Measurements from ENCODE around the gene C3. TPM values are rescaled to one million over a fixed set of nuclear protein-coding genes. Genes with fewer than 3 reads are reported as not detected.
A peak's percentile ranks its signal among the peaks of the same experiment; 100 is the strongest.

Gene C3
- total and polyA plus RNA-seq, 2 of the 13 experiments (the other 11 are each of a cell fraction or from before 2014, with no cell fraction given), result 1,455 to 6,272 TPM

DNA sequence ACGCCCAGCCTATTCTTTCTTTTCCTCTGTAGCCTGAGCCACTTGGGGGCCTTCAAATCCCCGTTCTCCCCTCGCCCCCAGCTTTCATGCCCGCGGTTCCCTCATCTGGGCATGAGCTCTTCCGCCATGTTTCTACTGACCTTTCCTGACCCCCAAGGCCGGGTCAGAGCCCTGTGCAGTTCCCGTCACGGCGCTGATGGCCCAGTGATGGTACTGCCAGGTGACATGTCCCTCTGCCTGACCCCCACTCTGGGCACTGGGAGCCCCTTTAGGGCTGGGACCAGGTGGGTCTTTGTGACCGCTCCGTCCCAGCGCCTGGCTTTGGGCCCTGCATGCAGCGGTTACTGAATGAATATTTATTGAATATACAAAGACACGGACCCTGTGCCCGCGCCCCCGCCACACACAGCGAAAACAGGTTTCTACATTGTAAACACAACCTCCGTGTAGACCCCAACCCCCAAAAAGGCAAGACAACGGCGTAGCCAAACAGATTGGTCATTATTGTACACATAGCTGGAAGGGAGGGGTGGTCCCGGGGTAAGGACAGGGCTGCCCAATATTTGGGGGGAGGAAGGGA, 9.2 kb upstream of the C3 start (continued):
- TF ChIP-seq, protein P1, sequence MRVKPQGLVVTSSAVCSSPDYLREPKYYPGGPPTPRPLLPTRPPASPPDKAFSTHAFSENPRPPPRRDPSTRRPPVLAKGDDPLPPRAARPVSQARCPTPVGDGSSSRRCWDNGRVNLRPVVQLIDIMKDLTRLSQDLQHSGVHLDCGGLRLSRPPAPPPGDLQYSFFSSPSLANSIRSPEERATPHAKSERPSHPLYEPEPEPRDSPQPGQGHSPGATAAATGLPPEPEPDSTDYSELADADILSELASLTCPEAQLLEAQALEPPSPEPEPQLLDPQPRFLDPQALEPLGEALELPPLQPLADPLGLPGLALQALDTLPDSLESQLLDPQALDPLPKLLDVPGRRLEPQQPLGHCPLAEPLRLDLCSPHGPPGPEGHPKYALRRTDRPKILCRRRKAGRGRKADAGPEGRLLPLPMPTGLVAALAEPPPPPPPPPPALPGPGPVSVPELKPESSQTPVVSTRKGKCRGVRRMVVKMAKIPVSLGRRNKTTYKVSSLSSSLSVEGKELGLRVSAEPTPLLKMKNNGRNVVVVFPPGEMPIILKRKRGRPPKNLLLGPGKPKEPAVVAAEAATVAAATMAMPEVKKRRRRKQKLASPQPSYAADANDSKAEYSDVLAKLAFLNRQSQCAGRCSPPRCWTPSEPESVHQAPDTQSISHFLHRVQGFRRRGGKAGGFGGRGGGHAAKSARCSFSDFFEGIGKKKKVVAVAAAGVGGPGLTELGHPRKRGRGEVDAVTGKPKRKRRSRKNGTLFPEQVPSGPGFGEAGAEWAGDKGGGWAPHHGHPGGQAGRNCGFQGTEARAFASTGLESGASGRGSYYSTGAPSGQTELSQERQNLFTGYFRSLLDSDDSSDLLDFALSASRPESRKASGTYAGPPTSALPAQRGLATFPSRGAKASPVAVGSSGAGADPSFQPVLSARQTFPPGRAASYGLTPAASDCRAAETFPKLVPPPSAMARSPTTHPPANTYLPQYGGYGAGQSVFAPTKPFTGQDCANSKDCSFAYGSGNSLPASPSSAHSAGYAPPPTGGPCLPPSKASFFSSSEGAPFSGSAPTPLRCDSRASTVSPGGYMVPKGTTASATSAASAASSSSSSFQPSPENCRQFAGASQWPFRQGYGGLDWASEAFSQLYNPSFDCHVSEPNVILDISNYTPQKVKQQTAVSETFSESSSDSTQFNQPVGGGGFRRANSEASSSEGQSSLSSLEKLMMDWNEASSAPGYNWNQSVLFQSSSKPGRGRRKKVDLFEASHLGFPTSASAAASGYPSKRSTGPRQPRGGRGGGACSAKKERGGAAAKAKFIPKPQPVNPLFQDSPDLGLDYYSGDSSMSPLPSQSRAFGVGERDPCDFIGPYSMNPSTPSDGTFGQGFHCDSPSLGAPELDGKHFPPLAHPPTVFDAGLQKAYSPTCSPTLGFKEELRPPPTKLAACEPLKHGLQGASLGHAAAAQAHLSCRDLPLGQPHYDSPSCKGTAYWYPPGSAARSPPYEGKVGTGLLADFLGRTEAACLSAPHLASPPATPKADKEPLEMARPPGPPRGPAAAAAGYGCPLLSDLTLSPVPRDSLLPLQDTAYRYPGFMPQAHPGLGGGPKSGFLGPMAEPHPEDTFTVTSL (CRISPR knock-in tag; IDR thresholded peaks at IDR 0.05; ENCODE audit: borderline replicate concordance), result peak; percentile 72; the same call in 1 of the 2 replicates
- TF ChIP-seq ZNF256 (CRISPR knock-in tag; conservative IDR thresholded peaks at IDR 0.05), result no peak
- TF ChIP-seq ZNF839 (CRISPR knock-in tag; IDR thresholded peaks at IDR 0.05; ENCODE audit: borderline replicate concordance), result no peak
- TF ChIP-seq ZFP36L2 (CRISPR knock-in tag; IDR thresholded peaks at IDR 0.05), result no peak
- no peak for TF ChIP-seq ZNF562 (CRISPR knock-in tag; IDR thresholded peaks at IDR 0.05; ENCODE audit: borderline replicate concordance)

DNA sequence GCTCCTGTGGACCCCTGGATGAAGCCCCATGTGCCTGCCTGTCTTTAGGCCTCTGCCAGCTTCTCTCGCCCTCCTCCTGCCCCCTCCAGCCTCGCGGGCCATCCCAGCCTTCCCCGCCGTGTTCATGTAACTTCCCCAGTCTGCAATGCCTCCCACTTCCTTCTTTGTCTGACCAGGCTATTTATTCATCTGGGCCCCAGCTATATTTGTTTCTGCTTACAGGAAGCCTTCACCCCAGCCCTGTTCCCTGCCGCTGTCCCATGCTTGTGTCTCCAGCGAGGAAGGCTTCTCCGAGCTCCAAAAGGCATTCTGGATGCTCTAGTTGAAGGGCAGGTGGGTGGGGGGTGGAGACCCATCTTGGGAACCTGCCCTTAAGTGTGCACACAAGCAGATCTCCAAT, 7.9 kb upstream of the C3 start:
- Histone ChIP-seq H3K9ac (ENCODE audit: insufficient read depth, low read depth, low read length) (peak overlapping the region; percentile 44), H2AFZ (ENCODE audit: low read length) (no peak overlapping the region), H4K20me1 (ENCODE audit: insufficient read depth, low read length) (no peaks in the 10 kb centered on the region), H3K36me3 (replicated peaks in 1 of 2; ENCODE audit: control insufficient read depth in 1 of 2, insufficient read depth in 2 of 2, low read length in 2 of 2) (no peaks in the 10 kb centered on the region), H3K4me2 (ENCODE audit: low read depth, low read length) (peak overlapping the region; percentile 99), H3K9me3 (ENCODE audit: low read length) (no peaks in the 10 kb centered on the region), H3K79me2 (ENCODE audit: insufficient read depth, low read length) (peaks cover 4% of the 10 kb centered on the region), H3K27ac (ENCODE audit: extremely low read length, insufficient read depth, low read length) (peak overlapping the region; percentile 99), H3K4me3 (replicated peaks in 1 of 3; ENCODE audit: insufficient read depth in 1 of 3, low read depth in 2 of 3, low read length in 3 of 3) (no peak overlapping the region), H3K27me3 (ENCODE audit: control insufficient read depth in 1 of 2, insufficient read depth in 2 of 2, low read length in 2 of 2) (no peaks in the 10 kb centered on the region), H3K4me1 (ENCODE audit: insufficient read depth, low read length) (peaks cover 71% of the 10 kb centered on the region)
- WGBS (ENCODE audit: low lambda C conversion rate), result 37% methylated on average over 8 of the region's 8 CpGs
- FAIRE-seq (no peak), ATAC-seq (no peak), DNase-seq (ENCODE audit: low spot score) (no peak)
- ChIA-PET POLR2A (interaction anchor here (1.1 to 3.8 kb wide), 5 partner anchors 8 to 24 kb away, joined by 5 to 187 read pairs (median 25); partner anchors contain the start of genes C3 and GPR108), CTCF (ENCODE audit: low intra/inter-chr PET ratio, low total read pairs) (no interaction called here)
- BruUV-seq (replicated peaks), result no TSS peak
- intact Hi-C loops (cut with micrococcal nuclease; ENCODE audit: unreplicated experiment), result no loop called here
- in situ Hi-C loops (cut with HindIII; ENCODE audit: extremely low pct_ligation_motif_present, low pct_unique_long_range_greater_than_20kb), result no loop called here
- TF ChIP-seq RARA (CRISPR knock-in tag; IDR thresholded peaks at IDR 0.05) (0 out of 2 replicates have a peak, but pooled peaks have one; percentile 11), ZFX (CRISPR knock-in tag; IDR thresholded peaks at IDR 0.05; ENCODE audit: low read depth) (peak; percentile 33; the same call in 1 of the 2 replicates), ZNF772 (CRISPR knock-in tag; IDR thresholded peaks at IDR 0.05) (no peak)
- TF ChIP-seq, protein P2, sequence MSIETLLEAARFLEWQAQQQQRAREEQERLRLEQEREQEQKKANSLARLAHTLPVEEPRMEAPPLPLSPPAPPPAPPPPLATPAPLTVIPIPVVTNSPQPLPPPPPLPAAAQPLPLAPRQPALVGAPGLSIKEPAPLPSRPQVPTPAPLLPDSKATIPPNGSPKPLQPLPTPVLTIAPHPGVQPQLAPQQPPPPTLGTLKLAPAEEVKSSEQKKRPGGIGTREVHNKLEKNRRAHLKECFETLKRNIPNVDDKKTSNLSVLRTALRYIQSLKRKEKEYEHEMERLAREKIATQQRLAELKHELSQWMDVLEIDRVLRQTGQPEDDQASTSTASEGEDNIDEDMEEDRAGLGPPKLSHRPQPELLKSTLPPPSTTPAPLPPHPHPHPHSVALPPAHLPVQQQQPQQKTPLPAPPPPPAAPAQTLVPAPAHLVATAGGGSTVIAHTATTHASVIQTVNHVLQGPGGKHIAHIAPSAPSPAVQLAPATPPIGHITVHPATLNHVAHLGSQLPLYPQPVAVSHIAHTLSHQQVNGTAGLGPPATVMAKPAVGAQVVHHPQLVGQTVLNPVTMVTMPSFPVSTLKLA (IDR thresholded peaks at IDR 0.05), result no peak
- TF ChIP-seq, protein P3, sequence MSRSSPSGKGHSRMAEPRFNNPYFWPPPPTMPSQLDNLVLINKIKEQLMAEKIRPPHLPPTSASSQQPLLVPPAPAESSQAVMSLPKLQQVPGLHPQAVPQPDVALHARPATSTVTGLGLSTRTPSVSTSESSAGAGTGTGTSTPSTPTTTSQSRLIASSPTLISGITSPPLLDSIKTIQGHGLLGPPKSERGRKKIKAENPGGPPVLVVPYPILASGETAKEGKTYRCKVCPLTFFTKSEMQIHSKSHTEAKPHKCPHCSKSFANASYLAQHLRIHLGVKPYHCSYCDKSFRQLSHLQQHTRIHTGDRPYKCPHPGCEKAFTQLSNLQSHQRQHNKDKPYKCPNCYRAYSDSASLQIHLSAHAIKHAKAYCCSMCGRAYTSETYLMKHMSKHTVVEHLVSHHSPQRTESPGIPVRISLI (CRISPR knock-in tag; IDR thresholded peaks at IDR 0.05; ENCODE audit: borderline replicate concordance), result no peak
- TF ChIP-seq, protein P4, sequence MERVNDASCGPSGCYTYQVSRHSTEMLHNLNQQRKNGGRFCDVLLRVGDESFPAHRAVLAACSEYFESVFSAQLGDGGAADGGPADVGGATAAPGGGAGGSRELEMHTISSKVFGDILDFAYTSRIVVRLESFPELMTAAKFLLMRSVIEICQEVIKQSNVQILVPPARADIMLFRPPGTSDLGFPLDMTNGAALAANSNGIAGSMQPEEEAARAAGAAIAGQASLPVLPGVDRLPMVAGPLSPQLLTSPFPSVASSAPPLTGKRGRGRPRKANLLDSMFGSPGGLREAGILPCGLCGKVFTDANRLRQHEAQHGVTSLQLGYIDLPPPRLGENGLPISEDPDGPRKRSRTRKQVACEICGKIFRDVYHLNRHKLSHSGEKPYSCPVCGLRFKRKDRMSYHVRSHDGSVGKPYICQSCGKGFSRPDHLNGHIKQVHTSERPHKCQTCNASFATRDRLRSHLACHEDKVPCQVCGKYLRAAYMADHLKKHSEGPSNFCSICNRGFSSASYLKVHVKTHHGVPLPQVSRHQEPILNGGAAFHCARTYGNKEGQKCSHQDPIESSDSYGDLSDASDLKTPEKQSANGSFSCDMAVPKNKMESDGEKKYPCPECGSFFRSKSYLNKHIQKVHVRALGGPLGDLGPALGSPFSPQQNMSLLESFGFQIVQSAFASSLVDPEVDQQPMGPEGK (CRISPR knock-in tag; IDR thresholded peaks at IDR 0.05), result peak; percentile 58; the same call in 1 of the 2 replicates
